Hepatocyte (in vitro differentiated cells): Measurements from ENCODE around the gene CERS1.

Experiments used
- EZH2 ChIP-seq: fragments of 200-600 bp; sonication (generic); IDR thresholded peaks from 2 replicates; pipeline ENCODE4 v1.6.1; 2016; ENCODE audit warnings: antibody characterized with exemption, mild to moderate bottlenecking, borderline replicate concordance
- TF ChIP-seq, protein P1 (sequence below): fragments of 200-600 bp; sonication (generic); IDR thresholded peaks from 2 replicates; pipeline ENCODE4 v1.5.1; 2016; ENCODE audit warnings: antibody characterized with exemption, mild to moderate bottlenecking; ENCODE audit not compliant: poor library complexity

DNA sequence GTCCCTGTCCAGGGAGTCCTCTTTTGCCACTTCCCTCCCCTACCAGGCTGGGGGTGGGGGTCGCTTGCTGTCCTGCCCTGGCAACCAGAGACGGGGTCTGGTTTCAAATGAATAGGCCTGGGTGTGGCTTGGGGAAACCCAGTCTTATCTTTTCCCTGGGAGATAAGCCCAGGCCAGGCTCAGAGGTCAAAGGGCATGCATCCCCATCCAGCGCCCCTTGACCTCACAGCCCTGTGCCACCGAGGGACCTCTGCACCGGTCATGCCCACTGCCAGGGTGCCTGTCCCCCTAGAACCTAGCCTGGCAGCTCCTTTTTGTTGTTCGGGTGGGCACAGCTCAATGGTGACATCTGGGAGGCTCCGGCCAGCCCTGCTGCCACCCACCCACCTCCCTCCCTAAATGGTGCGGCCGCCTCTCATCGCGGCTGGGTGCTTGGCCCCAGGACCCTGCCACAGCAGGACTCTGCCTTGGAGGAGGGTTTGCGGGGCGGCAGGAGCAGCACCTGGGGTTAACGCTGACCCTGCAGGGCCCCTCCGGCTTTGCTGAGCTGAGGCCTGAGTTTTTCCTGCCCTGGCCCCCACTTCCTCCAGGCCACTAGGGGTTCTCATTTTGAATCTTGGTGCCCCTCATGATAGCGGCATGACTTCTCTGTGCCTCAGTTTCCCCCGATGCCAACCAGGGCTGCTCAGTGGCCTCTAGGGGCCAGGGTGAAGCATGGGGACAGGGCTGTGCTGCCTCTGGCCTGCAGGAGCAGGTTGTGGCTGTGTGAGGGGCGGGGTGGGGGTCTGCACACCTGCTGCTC lies 2.9 kb upstream of the CERS1 start:
- TF ChIP-seq, protein P1, sequence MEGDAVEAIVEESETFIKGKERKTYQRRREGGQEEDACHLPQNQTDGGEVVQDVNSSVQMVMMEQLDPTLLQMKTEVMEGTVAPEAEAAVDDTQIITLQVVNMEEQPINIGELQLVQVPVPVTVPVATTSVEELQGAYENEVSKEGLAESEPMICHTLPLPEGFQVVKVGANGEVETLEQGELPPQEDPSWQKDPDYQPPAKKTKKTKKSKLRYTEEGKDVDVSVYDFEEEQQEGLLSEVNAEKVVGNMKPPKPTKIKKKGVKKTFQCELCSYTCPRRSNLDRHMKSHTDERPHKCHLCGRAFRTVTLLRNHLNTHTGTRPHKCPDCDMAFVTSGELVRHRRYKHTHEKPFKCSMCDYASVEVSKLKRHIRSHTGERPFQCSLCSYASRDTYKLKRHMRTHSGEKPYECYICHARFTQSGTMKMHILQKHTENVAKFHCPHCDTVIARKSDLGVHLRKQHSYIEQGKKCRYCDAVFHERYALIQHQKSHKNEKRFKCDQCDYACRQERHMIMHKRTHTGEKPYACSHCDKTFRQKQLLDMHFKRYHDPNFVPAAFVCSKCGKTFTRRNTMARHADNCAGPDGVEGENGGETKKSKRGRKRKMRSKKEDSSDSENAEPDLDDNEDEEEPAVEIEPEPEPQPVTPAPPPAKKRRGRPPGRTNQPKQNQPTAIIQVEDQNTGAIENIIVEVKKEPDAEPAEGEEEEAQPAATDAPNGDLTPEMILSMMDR, result no peak
- TF ChIP-seq EZH2, result no peak
